ENCODE results near the gene JPH2.

DNA sequence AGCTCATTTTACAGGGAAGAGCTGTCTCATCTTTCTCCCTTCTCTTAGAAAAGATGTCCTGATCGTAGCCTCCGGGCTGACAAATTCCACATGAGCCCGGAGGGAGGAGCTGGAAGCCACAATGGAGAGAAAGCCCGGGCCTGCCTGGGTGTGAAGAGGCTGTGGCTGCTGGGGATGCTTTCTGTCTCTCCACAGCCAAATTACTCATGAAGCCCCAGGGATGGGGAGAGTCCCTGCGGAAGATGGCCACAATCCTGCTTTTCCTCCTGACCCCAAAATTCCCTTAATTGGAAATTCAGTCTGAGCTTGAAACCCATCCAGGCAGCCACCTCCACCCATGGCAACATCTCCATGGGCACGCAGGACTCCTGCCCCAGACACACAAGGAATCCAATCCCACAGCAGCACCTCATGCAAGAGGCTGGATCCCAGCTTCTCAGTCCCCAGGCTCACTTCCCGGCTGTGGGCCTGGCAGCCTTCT is 32.4 kb downstream of the JPH2 start:
- TF ChIP-seq YY1 (IDR thresholded peaks at IDR 0.05; ENCODE audit: low read depth, low read length) (no peak), GABPA (IDR thresholded peaks at IDR 0.05; ENCODE audit: low read depth) (no peak), CEBPB (IDR thresholded peaks at IDR 0.05; ENCODE audit: borderline replicate concordance in 1 of 2, low read depth in 2 of 2, low read length in 2 of 2) (no peak), POLR2A (IDR thresholded peaks at IDR 0.05; ENCODE audit: low read depth, low read length) (no peak), CHD1 (IDR thresholded peaks at IDR 0.05; ENCODE audit: low read depth, low read length) (no peak), MTA3 (IDR thresholded peaks at IDR 0.05; ENCODE audit: borderline replicate concordance, low read length) (no peak), PML (IDR thresholded peaks at IDR 0.05; ENCODE audit: low read length) (no peak), CHD2 (IDR thresholded peaks at IDR 0.05; ENCODE audit: borderline replicate concordance, low read depth, low read length) (no peak), RAD21 (IDR thresholded peaks at IDR 0.05; ENCODE audit: insufficient read depth, low read depth, low read length) (no peak), SIN3A (IDR thresholded peaks at IDR 0.05; ENCODE audit: low read depth, low read length) (no peak), SREBF2 (IDR thresholded peaks at IDR 0.05; ENCODE audit: low read length) (no peak)
- TF ChIP-seq, protein P1, sequence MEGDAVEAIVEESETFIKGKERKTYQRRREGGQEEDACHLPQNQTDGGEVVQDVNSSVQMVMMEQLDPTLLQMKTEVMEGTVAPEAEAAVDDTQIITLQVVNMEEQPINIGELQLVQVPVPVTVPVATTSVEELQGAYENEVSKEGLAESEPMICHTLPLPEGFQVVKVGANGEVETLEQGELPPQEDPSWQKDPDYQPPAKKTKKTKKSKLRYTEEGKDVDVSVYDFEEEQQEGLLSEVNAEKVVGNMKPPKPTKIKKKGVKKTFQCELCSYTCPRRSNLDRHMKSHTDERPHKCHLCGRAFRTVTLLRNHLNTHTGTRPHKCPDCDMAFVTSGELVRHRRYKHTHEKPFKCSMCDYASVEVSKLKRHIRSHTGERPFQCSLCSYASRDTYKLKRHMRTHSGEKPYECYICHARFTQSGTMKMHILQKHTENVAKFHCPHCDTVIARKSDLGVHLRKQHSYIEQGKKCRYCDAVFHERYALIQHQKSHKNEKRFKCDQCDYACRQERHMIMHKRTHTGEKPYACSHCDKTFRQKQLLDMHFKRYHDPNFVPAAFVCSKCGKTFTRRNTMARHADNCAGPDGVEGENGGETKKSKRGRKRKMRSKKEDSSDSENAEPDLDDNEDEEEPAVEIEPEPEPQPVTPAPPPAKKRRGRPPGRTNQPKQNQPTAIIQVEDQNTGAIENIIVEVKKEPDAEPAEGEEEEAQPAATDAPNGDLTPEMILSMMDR (IDR thresholded peaks at IDR 0.05 in 2 of 3, conservative IDR thresholded peaks at IDR 0.05 in 1 of 3; ENCODE audit: control insufficient read depth in 2 of 3, extremely low read depth in 1 of 3, insufficient read depth in 1 of 3, low read depth in 3 of 3, low read length in 3 of 3): no peak

Data from GM12878 (cell line).